Activated naive CD8-positive, alpha-beta T cell (primary cell): Measurements from ENCODE around the gene FBXL7.

ENCODE experiments used
- H3K27ac Mint-ChIP-seq: one replicate; pipeline ENCODE4 v1.8.0; 2021; ENCODE audit warnings: mixed read lengths
- H3K27me3 Mint-ChIP-seq: one replicate; pipeline ENCODE4 v1.8.0; 2021; ENCODE audit warnings: mixed read lengths
- H3K36me3 Mint-ChIP-seq: one replicate; pipeline ENCODE4 v1.8.0; 2021; ENCODE audit warnings: mixed read lengths
- H3K4me1 Mint-ChIP-seq: one replicate; pipeline ENCODE4 v1.8.0; 2021; ENCODE audit warnings: low read depth, mixed read lengths
- H3K4me3 Mint-ChIP-seq: one replicate; pipeline ENCODE4 v1.8.0; 2021; ENCODE audit warnings: mild to moderate bottlenecking, mixed read lengths
- H3K9me3 Mint-ChIP-seq: one replicate; pipeline ENCODE4 v1.8.0; 2021; ENCODE audit warnings: low read depth, mixed read lengths

FBXL7 gene

GRCh38 chr5:15914638-15915037 lies 414.7 kb downstream of the FBXL7 start:
- no peaks in the 10 kb centered on the region for H3K27me3 Mint-ChIP-seq
- no peak overlapping the region for H3K27ac Mint-ChIP-seq
- no peaks in the 10 kb centered on the region for H3K9me3 Mint-ChIP-seq
- no peak overlapping the region for H3K4me3 Mint-ChIP-seq
- no peaks in the 10 kb centered on the region for H3K4me1 Mint-ChIP-seq
- H3K36me3 Mint-ChIP-seq, result no peaks in the 10 kb centered on the region

- Mint-ChIP-seq H3K27me3 (no peaks in the 10 kb centered on the region), H3K36me3 (no peaks in the 10 kb centered on the region), H3K9me3 (no peaks in the 10 kb centered on the region), H3K4me3 (no peak overlapping the region), H3K27ac (no peak overlapping the region), H3K4me1 (no peaks in the 10 kb centered on the region)
Measured at GRCh38 chr5:15926586-15926985, 426.6 kb downstream of the FBXL7 start.

GRCh38 chr5:15927710-15928380 lies 427.9 kb downstream of the FBXL7 start:
- H3K36me3 Mint-ChIP-seq, result no peaks in the 10 kb centered on the region
- H3K27ac Mint-ChIP-seq, result no peak overlapping the region
- no peaks in the 10 kb centered on the region for H3K27me3 Mint-ChIP-seq
- H3K4me3 Mint-ChIP-seq, result no peak overlapping the region
- H3K4me1 Mint-ChIP-seq, result no peaks in the 10 kb centered on the region
- no peaks in the 10 kb centered on the region for H3K9me3 Mint-ChIP-seq

- H3K4me3 Mint-ChIP-seq, result no peak overlapping the region
- H3K36me3 Mint-ChIP-seq, result no peaks in the 10 kb centered on the region
- no peak overlapping the region for H3K27ac Mint-ChIP-seq
- H3K9me3 Mint-ChIP-seq, result no peaks in the 10 kb centered on the region
- H3K27me3 Mint-ChIP-seq, result no peaks in the 10 kb centered on the region
- no peaks in the 10 kb centered on the region for H3K4me1 Mint-ChIP-seq
Measured at GRCh38 chr5:15929611-15930263, 429.8 kb downstream of the FBXL7 start.

GRCh38 chr5:15932066-15932465 lies 432.1 kb downstream of the FBXL7 start:
- no peak overlapping the region for H3K4me3 Mint-ChIP-seq
- no peaks in the 10 kb centered on the region for H3K27me3 Mint-ChIP-seq
- H3K4me1 Mint-ChIP-seq, result no peaks in the 10 kb centered on the region
- H3K27ac Mint-ChIP-seq, result no peak overlapping the region
- no peaks in the 10 kb centered on the region for H3K9me3 Mint-ChIP-seq
- H3K36me3 Mint-ChIP-seq, result no peaks in the 10 kb centered on the region

- Mint-ChIP-seq H3K27ac (no peak overlapping the region), H3K4me3 (no peak overlapping the region), H3K36me3 (no peaks in the 10 kb centered on the region), H3K9me3 (no peaks in the 10 kb centered on the region), H3K4me1 (no peaks in the 10 kb centered on the region), H3K27me3 (no peaks in the 10 kb centered on the region)
Measured at GRCh38 chr5:15933259-15934207, 433.6 kb downstream of the FBXL7 start.

- no peak overlapping the region for H3K27ac Mint-ChIP-seq
- no peaks in the 10 kb centered on the region for H3K9me3 Mint-ChIP-seq
- no peak overlapping the region for H3K4me3 Mint-ChIP-seq
- no peaks in the 10 kb centered on the region for H3K4me1 Mint-ChIP-seq
- H3K36me3 Mint-ChIP-seq, result no peaks in the 10 kb centered on the region
- no peaks in the 10 kb centered on the region for H3K27me3 Mint-ChIP-seq
Measured at GRCh38 chr5:15936505-15937245, 436.7 kb downstream of the FBXL7 start.

- Mint-ChIP-seq H3K27ac (no peak overlapping the region), H3K4me1 (no peaks in the 10 kb centered on the region), H3K27me3 (no peaks in the 10 kb centered on the region)
Measured at GRCh38 chr5:15937708-15938107, 437.7 kb downstream of the FBXL7 start.

GRCh38 chr5:15938186-15938585 lies 438.2 kb downstream of the FBXL7 start:
- Mint-ChIP-seq H3K36me3 (no peaks in the 10 kb centered on the region), H3K9me3 (no peaks in the 10 kb centered on the region), H3K4me3 (no peak overlapping the region), H3K27me3 (no peaks in the 10 kb centered on the region), H3K4me1 (no peaks in the 10 kb centered on the region), H3K27ac (no peak overlapping the region)

More at GRCh38 chr5:15937708-15938107, 437.7 kb downstream of the FBXL7 start:
- Mint-ChIP-seq H3K9me3 (no peaks in the 10 kb centered on the region), H3K4me3 (no peak overlapping the region), H3K36me3 (no peaks in the 10 kb centered on the region)

GRCh38 chr5:15938961-15939360 lies 439.0 kb downstream of the FBXL7 start:
- no peak overlapping the region for H3K27ac Mint-ChIP-seq
- H3K4me1 Mint-ChIP-seq, result no peaks in the 10 kb centered on the region
- H3K36me3 Mint-ChIP-seq, result no peaks in the 10 kb centered on the region
- no peak overlapping the region for H3K4me3 Mint-ChIP-seq
- no peaks in the 10 kb centered on the region for H3K27me3 Mint-ChIP-seq
- H3K9me3 Mint-ChIP-seq, result no peaks in the 10 kb centered on the region

- Mint-ChIP-seq H3K9me3 (no peaks in the 10 kb centered on the region), H3K27ac (no peak overlapping the region), H3K36me3 (no peaks in the 10 kb centered on the region), H3K4me1 (no peaks in the 10 kb centered on the region), H3K4me3 (no peak overlapping the region), H3K27me3 (no peaks in the 10 kb centered on the region)
Measured at GRCh38 chr5:15940905-15941304, 440.9 kb downstream of the FBXL7 start.

- H3K27ac Mint-ChIP-seq, result no peak overlapping the region
- no peaks in the 10 kb centered on the region for H3K27me3 Mint-ChIP-seq
- no peaks in the 10 kb centered on the region for H3K4me1 Mint-ChIP-seq
- no peaks in the 10 kb centered on the region for H3K36me3 Mint-ChIP-seq
- H3K9me3 Mint-ChIP-seq, result no peaks in the 10 kb centered on the region
- H3K4me3 Mint-ChIP-seq, result no peak overlapping the region
Measured at GRCh38 chr5:15943487-15943886, 443.5 kb downstream of the FBXL7 start.

GRCh38 chr5:15946026-15946425 lies 446.0 kb downstream of the FBXL7 start:
- Mint-ChIP-seq H3K36me3 (no peaks in the 10 kb centered on the region), H3K4me3 (no peak overlapping the region), H3K9me3 (no peaks in the 10 kb centered on the region), H3K4me1 (no peaks in the 10 kb centered on the region), H3K27me3 (no peaks in the 10 kb centered on the region), H3K27ac (no peak overlapping the region)

- Mint-ChIP-seq H3K27ac (no peak overlapping the region), H3K9me3 (no peaks in the 10 kb centered on the region), H3K4me3 (no peak overlapping the region), H3K36me3 (no peaks in the 10 kb centered on the region), H3K4me1 (no peaks in the 10 kb centered on the region), H3K27me3 (no peaks in the 10 kb centered on the region)
Measured at GRCh38 chr5:15948190-15948589, 448.2 kb downstream of the FBXL7 start.
